ENCODE measurements around the gene FGF1. TPM values are rescaled to one million over a fixed set of nuclear protein-coding genes. Genes with fewer than 3 reads are reported as not detected.

The FGF1 gene
- total and polyA plus RNA-seq, 2 donors (not counting 3 experiments of a cell fraction or from before 2014, with no cell fraction given) = not detected

- Histone ChIP-seq H3K9me3 (replicated peaks; ENCODE audit: control insufficient read depth, insufficient read depth, low read length) (no peaks in the 10 kb centered on the region), H3K9ac (replicated peaks; ENCODE audit: extremely low read depth, insufficient read depth, low read length) (no peak overlapping the region), H4K20me1 (replicated peaks; ENCODE audit: control insufficient read depth, extremely low read depth, insufficient read depth, low read length) (no peaks in the 10 kb centered on the region), H3K4me2 (ENCODE audit: insufficient read depth, low read length) (no peak overlapping the region), H3K9me1 (replicated peaks; ENCODE audit: control insufficient read depth, extremely low read depth, insufficient read depth, low read length) (no peaks in the 10 kb centered on the region), H2AFZ (ENCODE audit: low read depth, low read length) (no peak overlapping the region), H3K27ac (ENCODE audit: insufficient read depth, low read depth, low read length) (no peak overlapping the region), H3K4me1 (ENCODE audit: control insufficient read depth, extremely low read depth, insufficient read depth, low read length) (no peaks in the 10 kb centered on the region), H3K79me2 (ENCODE audit: control insufficient read depth, insufficient read depth, low read length) (no peaks in the 10 kb centered on the region), H3K27me3 (ENCODE audit: control insufficient read depth in 2 of 2, insufficient read depth in 2 of 2, low read length in 2 of 2) (peaks cover 13 to 25% of the 10 kb centered on the region in 2 experiments), H3K4me3 (replicated peaks in 1 of 3; ENCODE audit: insufficient read depth in 1 of 3, low read depth in 1 of 3, low read length in 3 of 3) (no peak overlapping the region), H3K36me3 (ENCODE audit: control insufficient read depth in 2 of 2, extremely low read depth in 1 of 2, insufficient read depth in 2 of 2, low read length in 2 of 2) (no peaks in the 10 kb centered on the region)
- dilution Hi-C loops (cut with MboI; ENCODE audit: extremely low pct_ligation_motif_present, low sequenced_read_pairs) = no loop called here
- CTCF ChIA-PET = interaction anchor here (1.0 to 3.3 kb wide), 5 partner anchors 8 to 49 kb away, joined by 3 to 23 read pairs (median 8); no protein-coding TSS in a partner anchor
- DNase-seq (ENCODE audit: low read depth, low spot score) (no peak), FAIRE-seq (no peak)
- POLR2A ChIA-PET = no interaction called here
- intact Hi-C loops (cut with micrococcal nuclease) = no loop called here
- TF ChIP-seq MAX (IDR thresholded peaks at IDR 0.05; ENCODE audit: insufficient read depth, insufficient read length) (no peak), FOS (IDR thresholded peaks at IDR 0.05; ENCODE audit: borderline replicate concordance, insufficient read depth, low read length) (no peak), POLR2AphosphoS5 (IDR thresholded peaks at IDR 0.05; ENCODE audit: insufficient read depth, low read depth, low read length) (no peak), MYC (IDR thresholded peaks at IDR 0.05; ENCODE audit: low read depth, low read length) (no peak), JUN (IDR thresholded peaks at IDR 0.05; ENCODE audit: borderline replicate concordance, insufficient read depth, insufficient read length, low read depth) (no peak), GATA2 (IDR thresholded peaks at IDR 0.05; ENCODE audit: insufficient read depth, insufficient read length, low read depth, low read length) (no peak), CTCF (IDR thresholded peaks at IDR 0.05; ENCODE audit: extremely low read depth in 1 of 2, insufficient read depth in 1 of 2, low read depth in 1 of 2, low read length in 2 of 2) (no peak), POLR2A (IDR thresholded peaks at IDR 0.05; ENCODE audit: low read depth, low read length) (no peak), EZH2 (IDR thresholded peaks at IDR 0.05; ENCODE audit: borderline replicate concordance, low read depth, low read length, severe bottlenecking) (no peak)
- BruUV-seq (replicated peaks) = no TSS peak
Measured at GRCh38 chr5:142664636-142665035, 21.3 kb downstream of the FGF1 start.

Data from endothelial cell of umbilical vein (primary cell).